HEK293 (cell line): Measurements from ENCODE around the gene ITPKC.
A peak's percentile ranks its signal among the peaks of the same experiment; 100 is the strongest.
"Not testable (repeated sequence)": the region's sequence is repeated elsewhere in the genome, so short reads cannot be mapped to it uniquely, and the experiment has no call there.

Experiments
- CTCF ChIA-PET: fragments of 350-600 bp; formaldehyde crosslinking; extraction: SDS; loops from one replicate; lab custom pipeline; 2021; ENCODE audit warnings: antibody characterized with exemption; lab: Yijun Ruan, JAX
- POLR2A ChIA-PET: fragments of 300-600 bp; formaldehyde crosslinking; extraction: SDS; loops from one replicate; lab custom pipeline; 2020; ENCODE audit warnings: antibody characterized with exemption, inconsistent platforms; lab: Yijun Ruan, JAX
- H3K27ac ChIP-seq: fragments of 200-500 bp; sonication (Bioruptor generic); 2 replicates; pipeline ENCODE4 v1.5.1; 2014; ENCODE audit warnings: low read depth, low read length, control low read depth, inconsistent platforms; ENCODE audit errors: extremely low read depth
- H3K36me3 ChIP-seq, 2 experiments: fragments of 200-500 bp in 1 of 2; sonication (Bioruptor generic) in 1 of 2; 1 replicate in 1 of 2; 2 replicates in 1 of 2; pipeline ENCODE4 v1.5.1; 2014 to 2017; ENCODE audit warnings: inconsistent platforms in 2 of 2, low read length in 2 of 2; ENCODE audit not compliant: control insufficient read depth in 2 of 2, insufficient read depth in 1 of 2
- H3K4me1 ChIP-seq: fragments of 200-500 bp; sonication (Bioruptor generic); 2 replicates; pipeline ENCODE4 v1.5.1; 2014; ENCODE audit warnings: mild to moderate bottlenecking, low read length, inconsistent platforms; ENCODE audit not compliant: control insufficient read depth, insufficient read depth
- H3K4me3 ChIP-seq: 2 replicates; pipeline ENCODE4 v1.5.1; 2011; ENCODE audit warnings: low read depth, mild to moderate bottlenecking, control low read depth, low read length, moderate library complexity
- H3K9me3 ChIP-seq: fragments of 200-500 bp; sonication (Bioruptor generic); 2 replicates; pipeline ENCODE4 v1.5.1; 2014; ENCODE audit warnings: low read depth, low read length, inconsistent platforms; ENCODE audit not compliant: control insufficient read depth, insufficient read depth
- EGR2 ChIP-seq: fragments of 450-650 bp; formaldehyde crosslinking; IDR thresholded peaks from 2 replicates; pipeline ENCODE4 v1.5.1; 2016; ENCODE audit warnings: low read depth, missing biosample characterization, missing genetic modification characterization
- GLIS2 ChIP-seq: fragments of 450-650 bp; formaldehyde crosslinking; IDR thresholded peaks from 2 replicates; pipeline ENCODE4 v1.5.1; 2016; ENCODE audit warnings: missing biosample characterization, missing genetic modification characterization
- KLF1 ChIP-seq: fragments of 450-650 bp; formaldehyde crosslinking; IDR thresholded peaks from 2 replicates; pipeline ENCODE4 v1.5.1; 2016; ENCODE audit warnings: missing biosample characterization, missing genetic modification characterization
- ZFHX2 ChIP-seq: fragments of 450-650 bp; formaldehyde crosslinking; conservative IDR thresholded peaks from 2 replicates; pipeline ENCODE4 v1.5.1; 2016; ENCODE audit warnings: missing biosample characterization, missing genetic modification characterization
- ZNF121 ChIP-seq: fragments of 450-650 bp; formaldehyde crosslinking; IDR thresholded peaks from 2 replicates; pipeline ENCODE4 v1.5.1; 2016; ENCODE audit warnings: missing biosample characterization, missing genetic modification characterization
- ZNF169 ChIP-seq: fragments of 450-650 bp; formaldehyde crosslinking; IDR thresholded peaks from 2 replicates; pipeline ENCODE4 v1.5.1; 2016; ENCODE audit warnings: missing biosample characterization, missing genetic modification characterization
- ZNF175 ChIP-seq: fragments of 450-650 bp; formaldehyde crosslinking; IDR thresholded peaks from 2 replicates; pipeline ENCODE4 v1.5.1; 2016; ENCODE audit warnings: missing biosample characterization, missing genetic modification characterization
- ZNF274 ChIP-seq, 2 experiments: fragments of 200-500 bp in 1 of 2; fragments of 450-650 bp in 1 of 2; sonication (Bioruptor generic) in 1 of 2; formaldehyde crosslinking in 1 of 2; IDR thresholded peaks; 2 replicates each; pipeline versions ENCODE4 v1.5.1 to v1.6.1; 2014 to 2016; ENCODE audit warnings: borderline replicate concordance in 1 of 2, inconsistent platforms in 1 of 2, low read length in 1 of 2, missing biosample characterization in 1 of 2, missing genetic modification characterization in 1 of 2
- ZNF350 ChIP-seq: fragments of 450-650 bp; formaldehyde crosslinking; IDR thresholded peaks from 2 replicates; pipeline ENCODE4 v1.5.0; 2017; ENCODE audit warnings: missing biosample characterization, mild to moderate bottlenecking, missing genetic modification characterization
- ZNF391 ChIP-seq: fragments of 450-650 bp; formaldehyde crosslinking; IDR thresholded peaks from 2 replicates; pipeline ENCODE4 v1.5.1; 2016; ENCODE audit warnings: low read depth, missing biosample characterization, missing genetic modification characterization, borderline replicate concordance
- TF ChIP-seq, protein P1 (sequence below): fragments of 450-650 bp; formaldehyde crosslinking; IDR thresholded peaks from 2 replicates; pipeline ENCODE4 v1.5.1; 2017; ENCODE audit warnings: missing biosample characterization, missing genetic modification characterization
- TF ChIP-seq, protein P2 (sequence below): fragments of 450-650 bp; formaldehyde crosslinking; IDR thresholded peaks from 2 replicates; pipeline ENCODE4 v1.5.1; 2016; ENCODE audit warnings: missing biosample characterization, missing genetic modification characterization
- TF ChIP-seq, protein P3 (sequence below): fragments of 450-650 bp; formaldehyde crosslinking; IDR thresholded peaks from 2 replicates; pipeline ENCODE4 v1.5.1; 2017; ENCODE audit warnings: missing biosample characterization, missing genetic modification characterization

The ITPKC gene

DNA sequence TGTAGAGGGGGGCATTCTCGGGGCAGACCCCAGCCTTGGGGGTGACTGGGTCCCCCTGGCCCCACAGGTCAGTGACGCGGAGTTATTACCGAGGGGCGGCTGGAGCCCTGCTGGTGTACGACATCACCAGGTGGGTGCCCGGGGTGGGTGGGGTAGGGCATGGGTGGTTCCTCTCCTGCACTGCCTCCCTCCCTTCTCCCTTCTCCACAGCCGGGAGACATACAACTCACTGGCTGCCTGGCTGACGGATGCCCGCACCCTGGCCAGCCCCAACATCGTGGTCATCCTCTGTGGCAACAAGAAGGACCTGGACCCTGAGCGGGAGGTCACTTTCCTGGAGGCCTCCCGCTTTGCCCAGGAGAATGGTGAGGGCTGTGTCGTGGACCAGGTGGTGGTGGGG is 66.8 kb downstream of the ITPKC start:
- H3K27ac ChIP-seq, result no peak overlapping the region
- H3K4me3 ChIP-seq, result no peak overlapping the region
- H3K9me3 ChIP-seq, result no peaks in the 10 kb centered on the region
- peaks cover 5% of the 10 kb centered on the region; the same call in 1 of the 2 replicates for H3K4me1 ChIP-seq
- 0 out of 2 replicates have a peak, but pooled peaks have one; percentile 19 for TF ChIP-seq GLIS2 (tag by site-specific recombination)
- no peak for TF ChIP-seq ZNF350
- TF ChIP-seq ZNF274 (IDR thresholded peaks at IDR 0.05; ENCODE audit: low read length), result no peak
- TF ChIP-seq ZNF274 (tag by site-specific recombination; IDR thresholded peaks at IDR 0.05; ENCODE audit: borderline replicate concordance), result no peak
- TF ChIP-seq ZNF175 (tag by site-specific recombination), result no peak
- peak; percentile 61 for TF ChIP-seq KLF1 (tag by site-specific recombination)
- ChIA-PET POLR2A (interaction anchor here (0.6 kb wide), 2 partner anchors 17 to 110 kb away, joined by 3 to 5 read pairs; no protein-coding TSS in a partner anchor), CTCF (interaction anchor here (0.6 kb wide), 1 partner anchor 375 kb away, joined by 3 read pairs; no protein-coding TSS in a partner anchor)
- H3K36me3 ChIP-seq, result peaks cover 0 to 23% of the 10 kb centered on the region in 2 experiments; a peak in 1 of 3 replicates

DNA sequence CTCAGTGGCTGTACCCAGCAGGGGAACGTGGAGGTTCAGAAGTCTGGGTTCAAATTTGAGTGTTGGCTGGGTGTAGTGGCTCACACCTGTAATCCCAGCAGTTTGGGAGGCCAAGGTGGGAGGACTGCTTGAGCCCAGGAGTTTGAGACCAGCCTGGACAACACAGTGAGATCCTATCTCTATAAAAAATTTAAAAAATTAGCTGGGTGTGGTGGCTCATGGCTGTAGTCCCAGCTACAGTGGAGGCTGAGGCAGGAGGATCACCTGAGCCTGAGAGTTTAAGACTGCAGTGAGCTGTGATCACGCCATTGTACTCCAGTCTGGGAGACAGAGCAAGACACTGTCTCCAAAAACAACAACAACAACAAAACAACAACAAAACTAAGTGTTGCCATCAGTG is 67.2 kb downstream of the ITPKC start:
- TF ChIP-seq, protein P1, sequence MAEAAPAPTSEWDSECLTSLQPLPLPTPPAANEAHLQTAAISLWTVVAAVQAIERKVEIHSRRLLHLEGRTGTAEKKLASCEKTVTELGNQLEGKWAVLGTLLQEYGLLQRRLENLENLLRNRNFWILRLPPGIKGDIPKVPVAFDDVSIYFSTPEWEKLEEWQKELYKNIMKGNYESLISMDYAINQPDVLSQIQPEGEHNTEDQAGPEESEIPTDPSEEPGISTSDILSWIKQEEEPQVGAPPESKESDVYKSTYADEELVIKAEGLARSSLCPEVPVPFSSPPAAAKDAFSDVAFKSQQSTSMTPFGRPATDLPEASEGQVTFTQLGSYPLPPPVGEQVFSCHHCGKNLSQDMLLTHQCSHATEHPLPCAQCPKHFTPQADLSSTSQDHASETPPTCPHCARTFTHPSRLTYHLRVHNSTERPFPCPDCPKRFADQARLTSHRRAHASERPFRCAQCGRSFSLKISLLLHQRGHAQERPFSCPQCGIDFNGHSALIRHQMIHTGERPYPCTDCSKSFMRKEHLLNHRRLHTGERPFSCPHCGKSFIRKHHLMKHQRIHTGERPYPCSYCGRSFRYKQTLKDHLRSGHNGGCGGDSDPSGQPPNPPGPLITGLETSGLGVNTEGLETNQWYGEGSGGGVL (tag by site-specific recombination), result 0 out of 2 replicates have a peak, but pooled peaks have one; percentile 3
- peak; percentile 89 for TF ChIP-seq ZNF121 (tag by site-specific recombination)
- H3K4me1 ChIP-seq, H3K4me3 ChIP-seq, H3K27ac ChIP-seq, H3K9me3 ChIP-seq, CTCF ChIA-PET: not testable (repeated sequence)
- POLR2A ChIA-PET, result interaction anchor here (0.6 kb wide), 2 partner anchors 17 to 110 kb away, joined by 3 to 5 read pairs; no protein-coding TSS in a partner anchor
- H3K36me3 ChIP-seq, result peaks cover 0 to 23% of the 10 kb centered on the region in 2 experiments; a peak in 1 of 3 replicates

DNA sequence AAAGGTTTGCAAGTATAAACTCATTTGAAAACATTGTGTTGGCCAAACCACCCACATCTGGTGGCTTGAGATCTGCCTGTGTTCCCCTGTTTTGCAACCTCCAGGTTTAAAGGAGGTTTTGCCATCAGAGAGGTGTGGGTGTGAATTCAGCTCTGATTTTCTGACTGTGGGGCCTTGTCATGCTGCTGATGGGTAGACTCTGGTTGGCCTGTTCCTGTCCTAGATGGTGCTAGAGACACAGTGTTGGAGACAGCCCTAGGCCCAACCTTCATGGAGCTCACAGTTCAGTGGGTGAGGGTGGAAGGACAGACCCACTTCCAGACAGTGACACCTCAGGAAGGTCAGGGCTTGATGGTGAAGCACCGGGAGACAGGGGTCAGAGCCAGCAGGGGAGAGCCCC is 68.6 kb downstream of the ITPKC start:
- ChIA-PET CTCF (interaction anchor here (0.7 to 1.3 kb wide), 3 partner anchors 8 to 146 kb away, joined by 4 to 6 read pairs (median 5); partner anchors contain the start of genes EGLN2 and RAB4B), POLR2A (no interaction called here)
- Histone ChIP-seq H3K36me3 (peaks cover 0 to 27% of the 10 kb centered on the region in 2 experiments; a peak in 1 of 3 replicates), H3K4me1 (no peaks in the 10 kb centered on the region), H3K4me3 (no peak overlapping the region)
- TF ChIP-seq, protein P2, sequence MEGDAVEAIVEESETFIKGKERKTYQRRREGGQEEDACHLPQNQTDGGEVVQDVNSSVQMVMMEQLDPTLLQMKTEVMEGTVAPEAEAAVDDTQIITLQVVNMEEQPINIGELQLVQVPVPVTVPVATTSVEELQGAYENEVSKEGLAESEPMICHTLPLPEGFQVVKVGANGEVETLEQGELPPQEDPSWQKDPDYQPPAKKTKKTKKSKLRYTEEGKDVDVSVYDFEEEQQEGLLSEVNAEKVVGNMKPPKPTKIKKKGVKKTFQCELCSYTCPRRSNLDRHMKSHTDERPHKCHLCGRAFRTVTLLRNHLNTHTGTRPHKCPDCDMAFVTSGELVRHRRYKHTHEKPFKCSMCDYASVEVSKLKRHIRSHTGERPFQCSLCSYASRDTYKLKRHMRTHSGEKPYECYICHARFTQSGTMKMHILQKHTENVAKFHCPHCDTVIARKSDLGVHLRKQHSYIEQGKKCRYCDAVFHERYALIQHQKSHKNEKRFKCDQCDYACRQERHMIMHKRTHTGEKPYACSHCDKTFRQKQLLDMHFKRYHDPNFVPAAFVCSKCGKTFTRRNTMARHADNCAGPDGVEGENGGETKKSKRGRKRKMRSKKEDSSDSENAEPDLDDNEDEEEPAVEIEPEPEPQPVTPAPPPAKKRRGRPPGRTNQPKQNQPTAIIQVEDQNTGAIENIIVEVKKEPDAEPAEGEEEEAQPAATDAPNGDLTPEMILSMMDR (tag by site-specific recombination), result peak; percentile 49
- no peak for TF ChIP-seq ZNF169 (tag by site-specific recombination)
- TF ChIP-seq, protein P3, sequence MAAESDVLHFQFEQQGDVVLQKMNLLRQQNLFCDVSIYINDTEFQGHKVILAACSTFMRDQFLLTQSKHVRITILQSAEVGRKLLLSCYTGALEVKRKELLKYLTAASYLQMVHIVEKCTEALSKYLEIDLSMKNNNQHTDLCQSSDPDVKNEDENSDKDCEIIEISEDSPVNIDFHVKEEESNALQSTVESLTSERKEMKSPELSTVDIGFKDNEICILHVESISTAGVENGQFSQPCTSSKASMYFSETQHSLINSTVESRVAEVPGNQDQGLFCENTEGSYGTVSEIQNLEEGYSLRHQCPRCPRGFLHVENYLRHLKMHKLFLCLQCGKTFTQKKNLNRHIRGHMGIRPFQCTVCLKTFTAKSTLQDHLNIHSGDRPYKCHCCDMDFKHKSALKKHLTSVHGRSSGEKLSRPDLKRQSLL, result peak; percentile 40; the same call in 1 of the 2 replicates
- TF ChIP-seq ZFHX2 (tag by site-specific recombination), result 0 out of 2 replicates have a peak, but pooled peaks have one; percentile 18
- TF ChIP-seq EGR2, result peak; percentile 46; the same call in 1 of the 2 replicates
- no peak for TF ChIP-seq ZNF391 (tag by site-specific recombination)
- TF ChIP-seq, all 188 proteins: peak for 4
- H3K27ac ChIP-seq, result no peak overlapping the region
- no peaks in the 10 kb centered on the region for H3K9me3 ChIP-seq
